ENCODE results near the gene SHROOM2.

DNA sequence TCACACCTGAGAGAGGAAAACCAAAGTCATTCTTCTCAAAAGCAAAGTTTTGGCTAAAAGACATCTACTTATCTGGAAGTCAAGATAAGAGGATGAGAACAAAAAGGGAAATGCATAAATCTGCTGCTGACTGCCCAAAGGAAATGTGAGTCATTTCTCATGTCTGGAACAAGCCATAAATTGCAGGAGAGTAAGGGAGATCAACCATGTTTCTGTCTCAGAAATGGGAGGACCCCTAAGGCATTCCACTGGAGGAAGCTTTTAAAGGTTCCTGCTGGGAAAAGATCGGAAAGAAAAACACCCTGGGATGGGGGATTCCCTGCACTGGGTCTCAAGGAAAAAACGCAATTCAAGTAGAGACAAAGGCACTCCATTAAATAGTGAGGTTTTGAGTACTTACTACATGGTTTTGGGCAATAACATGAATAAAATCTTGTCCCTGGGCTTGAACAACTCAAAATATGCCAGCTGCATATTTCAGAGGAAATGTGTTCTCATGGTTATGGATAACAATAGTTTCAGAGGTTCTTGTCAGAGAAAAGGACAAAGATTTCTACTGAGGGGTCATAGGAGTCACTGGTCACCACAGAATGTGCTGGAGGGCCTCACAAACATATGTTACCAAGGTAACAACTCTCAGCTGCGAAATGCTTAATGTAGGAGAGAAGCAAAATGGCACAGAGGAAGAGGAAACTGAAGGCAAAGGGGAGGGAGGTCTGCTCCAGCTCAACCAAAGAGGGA lies 39.9 kb upstream of the SHROOM2 start:
- TF ChIP-seq POLR2AphosphoS5 (IDR thresholded peaks at IDR 0.05; ENCODE audit: low read depth, low read length) (no peak), SIN3A (IDR thresholded peaks at IDR 0.05; ENCODE audit: borderline replicate concordance, insufficient read depth, low read length) (no peak)

Measured in PFSK-1 (cell line).